ENCODE measurements around the gene FAM111B.
"Not testable (repeated sequence)": the region's sequence is repeated elsewhere in the genome, so short reads cannot be mapped to it uniquely, and the experiment has no call there.

FAM111B gene

DNA sequence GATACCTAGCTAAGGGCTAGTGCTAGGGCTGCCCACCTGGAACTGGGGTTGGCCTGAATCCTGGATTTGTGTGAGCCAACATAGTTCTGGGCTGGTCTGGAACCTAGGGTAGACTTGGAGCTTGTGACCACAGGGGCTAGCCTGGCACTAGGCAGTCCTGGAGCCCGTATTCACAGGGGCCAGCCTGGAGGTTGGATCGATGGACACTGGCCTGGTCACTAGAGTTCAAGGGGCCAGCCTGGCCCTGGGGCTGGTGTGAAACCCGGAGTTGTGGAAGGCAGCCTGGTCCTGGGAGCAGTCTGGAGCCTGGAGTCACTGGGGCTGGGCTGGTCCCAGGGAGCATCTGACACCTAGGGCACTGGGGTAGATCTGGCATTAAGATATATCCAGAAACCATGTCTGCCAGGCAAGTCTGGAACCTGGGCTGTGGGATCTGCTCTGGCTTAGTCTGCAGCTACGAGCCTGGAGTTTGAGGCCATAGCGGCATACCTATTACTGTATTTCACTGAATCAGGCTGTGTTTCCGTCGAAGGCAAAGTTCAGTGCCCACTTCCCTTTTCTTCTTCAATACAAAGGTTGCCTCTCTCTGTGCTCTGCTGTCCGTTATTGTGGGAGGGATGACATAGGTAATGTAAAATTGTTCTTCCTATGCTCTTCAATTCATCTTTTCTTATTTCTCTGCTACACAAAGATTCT is 30.0 kb upstream of the FAM111B start:
- H3K4me3 ChIP-seq (ENCODE audit: low read depth, low read length), result no peak overlapping the region
- TF ChIP-seq, protein P1, sequence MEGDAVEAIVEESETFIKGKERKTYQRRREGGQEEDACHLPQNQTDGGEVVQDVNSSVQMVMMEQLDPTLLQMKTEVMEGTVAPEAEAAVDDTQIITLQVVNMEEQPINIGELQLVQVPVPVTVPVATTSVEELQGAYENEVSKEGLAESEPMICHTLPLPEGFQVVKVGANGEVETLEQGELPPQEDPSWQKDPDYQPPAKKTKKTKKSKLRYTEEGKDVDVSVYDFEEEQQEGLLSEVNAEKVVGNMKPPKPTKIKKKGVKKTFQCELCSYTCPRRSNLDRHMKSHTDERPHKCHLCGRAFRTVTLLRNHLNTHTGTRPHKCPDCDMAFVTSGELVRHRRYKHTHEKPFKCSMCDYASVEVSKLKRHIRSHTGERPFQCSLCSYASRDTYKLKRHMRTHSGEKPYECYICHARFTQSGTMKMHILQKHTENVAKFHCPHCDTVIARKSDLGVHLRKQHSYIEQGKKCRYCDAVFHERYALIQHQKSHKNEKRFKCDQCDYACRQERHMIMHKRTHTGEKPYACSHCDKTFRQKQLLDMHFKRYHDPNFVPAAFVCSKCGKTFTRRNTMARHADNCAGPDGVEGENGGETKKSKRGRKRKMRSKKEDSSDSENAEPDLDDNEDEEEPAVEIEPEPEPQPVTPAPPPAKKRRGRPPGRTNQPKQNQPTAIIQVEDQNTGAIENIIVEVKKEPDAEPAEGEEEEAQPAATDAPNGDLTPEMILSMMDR (IDR thresholded peaks at IDR 0.05; ENCODE audit: borderline replicate concordance, insufficient read depth, low read depth, low read length), result no peak

DNA sequence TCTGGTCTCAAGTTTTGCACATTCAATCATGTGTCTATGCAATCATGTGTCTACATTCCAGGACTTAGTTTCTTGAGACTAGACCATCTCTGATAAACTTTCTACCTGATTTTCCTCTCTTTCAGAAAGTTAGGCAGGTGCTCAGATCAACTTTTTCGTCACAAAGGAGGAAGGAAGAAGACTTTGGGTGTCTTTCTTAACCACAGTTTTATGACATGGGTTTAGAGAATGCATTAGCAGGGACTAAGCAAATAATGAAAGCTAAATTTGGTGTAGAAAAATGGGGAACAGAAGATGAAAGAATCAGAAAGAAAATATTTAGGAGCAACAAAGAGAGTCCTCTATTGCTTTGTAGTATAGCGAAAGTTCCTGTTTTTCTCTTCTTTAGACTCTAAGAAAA is 28.6 kb upstream of the FAM111B start:
- no peak overlapping the region for H3K4me3 ChIP-seq (ENCODE audit: low read depth, low read length)
- TF ChIP-seq, protein P1 (IDR thresholded peaks at IDR 0.05; ENCODE audit: borderline replicate concordance, insufficient read depth, low read depth, low read length), result no peak

DNA sequence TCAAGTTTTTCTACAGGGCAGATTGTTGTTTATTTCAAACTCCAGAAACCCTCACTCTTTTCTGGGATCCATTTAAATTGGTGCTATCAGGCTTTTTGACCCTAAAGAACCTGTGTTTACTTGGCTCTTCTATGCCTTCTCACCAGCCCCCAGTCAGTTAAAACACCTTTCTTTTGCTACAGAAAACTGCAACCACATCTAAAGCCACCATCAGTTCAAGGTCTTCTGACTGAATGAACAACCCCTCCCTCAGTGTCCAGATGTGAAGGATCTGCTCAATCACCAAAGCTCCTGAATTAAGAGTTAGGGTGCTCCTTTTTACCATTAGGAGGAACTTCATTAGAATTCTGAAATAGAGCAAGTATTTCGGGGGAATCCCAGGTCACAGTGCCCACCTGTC is 28.0 kb upstream of the FAM111B start:
- H3K4me3 ChIP-seq (ENCODE audit: low read depth, low read length), result no peak overlapping the region
- TF ChIP-seq, protein P1 (IDR thresholded peaks at IDR 0.05; ENCODE audit: borderline replicate concordance, insufficient read depth, low read depth, low read length), result no peak

DNA sequence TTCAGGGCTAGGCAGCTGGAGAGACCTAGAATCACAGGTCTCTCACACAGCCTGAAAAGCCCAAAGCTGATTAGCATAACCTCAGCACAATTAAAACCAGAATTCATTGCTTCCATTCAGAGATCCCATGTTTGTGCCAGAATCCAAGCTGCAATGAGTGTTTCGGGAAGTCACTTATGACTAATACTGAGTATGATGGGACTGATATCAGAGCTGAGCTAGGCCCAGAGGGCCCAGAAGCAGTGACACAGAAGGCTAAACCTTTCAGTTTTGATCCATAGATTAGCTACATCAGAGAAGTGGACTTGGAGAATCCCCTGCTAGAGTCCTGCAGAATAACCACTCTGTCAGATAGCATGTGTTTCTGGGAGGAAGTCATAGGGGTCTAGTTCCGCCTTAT is 26.6 kb upstream of the FAM111B start:
- not testable (repeated sequence) for H3K4me3 ChIP-seq (ENCODE audit: low read depth, low read length)

DNA sequence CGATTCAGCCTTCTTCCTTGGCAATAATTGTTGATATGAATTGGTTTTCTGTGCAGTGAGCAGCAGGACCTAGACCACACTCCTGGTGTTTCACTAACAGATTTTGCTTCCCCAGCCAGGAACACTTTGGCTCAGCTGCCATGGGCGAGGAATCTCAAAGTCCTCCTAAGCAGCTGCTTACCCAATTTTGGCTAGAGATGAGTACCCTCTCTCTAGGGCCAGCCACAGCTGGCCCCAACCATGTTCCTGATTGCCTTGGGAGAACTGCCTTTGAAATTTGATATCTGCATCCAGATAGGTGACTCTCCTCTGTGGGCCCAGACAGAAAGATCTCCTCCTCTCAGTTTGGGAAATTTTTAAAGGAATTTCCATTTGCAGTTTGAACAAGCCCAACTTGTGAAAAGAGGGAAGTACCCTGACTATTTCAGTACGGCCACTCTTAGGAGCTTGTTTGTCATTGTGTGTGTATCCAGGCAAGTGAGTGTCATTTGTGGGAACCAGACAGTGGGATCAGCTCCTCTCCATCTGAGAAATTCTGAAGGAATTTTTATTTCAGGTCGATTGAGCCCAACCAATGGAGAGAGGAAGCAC is 25.5 kb upstream of the FAM111B start:
- H3K4me3 ChIP-seq (ENCODE audit: low read depth, low read length), result not testable (repeated sequence)

DNA sequence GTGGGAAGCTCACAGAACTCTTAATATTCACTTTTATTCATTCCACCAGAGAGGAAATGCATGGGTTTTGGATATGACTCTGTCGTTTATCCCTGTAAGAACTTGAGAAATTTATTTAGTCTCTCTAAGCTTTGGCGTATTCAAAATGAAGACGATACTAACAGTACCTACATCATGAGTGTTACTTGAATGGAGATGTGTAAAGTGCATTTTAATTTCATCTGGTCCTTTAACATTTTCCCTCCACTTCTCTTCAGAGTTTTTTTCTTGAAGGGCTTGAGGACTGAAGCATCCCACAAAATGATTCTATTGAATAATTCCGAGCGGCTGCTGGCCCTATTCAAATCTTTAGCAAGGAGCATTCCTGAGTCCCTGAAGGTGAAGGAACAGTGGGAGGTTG is 21.0 kb upstream of the FAM111B start, which contains the start of gene GLYATL1B:
GLYATL1B (plus strand) TSS at position 301 of the 400 bp plus-strand sequence; CDS start at position 301, 0 bp downstream.
- H3K4me3 ChIP-seq (ENCODE audit: low read depth, low read length), result not testable (repeated sequence)

DNA sequence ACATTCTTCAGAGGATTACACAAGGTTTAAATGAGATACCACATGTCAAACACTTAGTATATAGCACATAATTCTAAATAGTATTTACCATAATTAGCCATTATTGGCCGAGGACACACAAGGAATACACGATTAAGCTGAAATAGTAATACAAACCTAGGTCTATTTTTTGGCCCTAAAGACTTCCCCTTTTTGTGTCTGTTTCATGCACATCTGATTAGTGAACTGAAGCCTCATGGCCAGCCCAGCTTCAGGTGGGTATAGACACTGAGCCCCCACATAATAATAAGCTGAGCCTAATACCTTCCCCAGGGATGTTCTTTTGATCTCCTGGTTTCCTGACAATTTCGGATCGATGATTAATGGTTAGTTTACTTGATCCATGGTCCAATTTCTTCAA is 18.9 kb upstream of the FAM111B start:
- TF ChIP-seq, protein P1 (IDR thresholded peaks at IDR 0.05; ENCODE audit: borderline replicate concordance, insufficient read depth, low read depth, low read length), result no peak
- H3K4me3 ChIP-seq (ENCODE audit: low read depth, low read length), result no peak overlapping the region

DNA sequence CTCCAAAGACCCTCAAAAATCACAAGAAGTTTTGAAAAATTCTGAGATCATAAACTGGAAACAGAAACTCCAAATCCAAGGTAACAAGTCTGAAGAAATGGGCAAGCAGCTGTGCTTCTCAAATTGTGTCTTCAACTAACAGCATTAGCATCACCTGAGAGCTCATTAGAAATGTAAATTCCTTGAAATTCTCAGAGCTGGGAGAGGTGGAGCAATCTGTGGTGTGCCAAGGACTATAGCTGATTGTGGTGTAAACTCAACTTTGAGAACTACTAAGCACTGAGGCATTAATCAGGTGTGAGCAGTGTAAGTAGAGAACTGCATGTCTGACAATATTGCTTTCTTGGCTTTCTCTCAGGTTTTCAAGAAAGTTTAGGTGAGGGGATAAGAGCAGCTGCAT is 13.5 kb upstream of the FAM111B start:
- not testable (repeated sequence) for H3K4me3 ChIP-seq (ENCODE audit: low read depth, low read length)

DNA sequence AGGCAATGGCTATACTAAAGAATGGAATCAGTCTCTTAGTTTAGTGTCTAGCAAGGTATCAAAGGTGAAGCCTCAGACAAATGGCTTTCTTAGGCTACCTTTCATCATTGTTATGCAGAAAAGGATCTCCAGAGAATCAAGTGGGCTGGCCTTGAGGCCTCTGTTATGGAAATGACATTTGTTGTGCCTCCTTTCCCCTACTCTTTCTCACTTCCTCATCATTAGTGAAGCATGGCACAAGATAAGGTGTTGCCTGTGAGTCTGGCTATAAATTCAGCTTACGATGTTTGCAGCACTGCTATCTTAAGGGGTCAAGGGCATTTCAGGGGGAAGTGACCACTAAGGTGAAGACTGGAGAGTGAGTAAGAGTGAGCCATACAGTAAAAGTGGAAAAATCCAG is 11.8 kb upstream of the FAM111B start:
- H3K4me3 ChIP-seq (ENCODE audit: low read depth, low read length), result not testable (repeated sequence)

DNA sequence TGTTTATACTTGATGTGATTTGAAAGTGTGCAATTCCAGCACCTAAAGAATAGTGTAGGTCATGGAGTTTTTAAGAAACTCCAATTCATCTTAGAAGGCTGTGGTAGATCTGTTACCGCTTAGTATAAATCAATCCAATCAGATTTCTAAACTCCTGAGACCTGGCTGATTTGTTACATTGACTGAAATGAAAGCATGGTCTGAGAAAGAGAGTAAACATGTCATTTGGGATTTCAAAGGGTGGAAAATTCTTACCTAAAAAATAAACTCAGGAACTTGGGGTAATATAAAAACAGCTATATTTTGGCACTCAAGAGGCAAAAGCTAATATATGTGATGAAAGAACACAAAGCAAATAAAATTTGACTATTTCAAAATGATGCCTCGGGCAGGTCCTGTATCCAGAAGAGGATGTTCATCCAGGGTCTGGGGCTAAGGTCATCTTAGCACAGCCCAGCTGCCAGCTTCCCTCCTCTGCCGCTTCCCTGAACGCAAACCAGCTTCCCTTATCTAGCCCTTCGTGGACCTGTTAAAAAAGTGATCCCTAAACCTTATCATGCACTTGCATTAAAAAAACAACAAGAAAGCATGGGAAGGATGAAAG is 11.0 kb upstream of the FAM111B start:
- not testable (repeated sequence) for H3K4me3 ChIP-seq (ENCODE audit: low read depth, low read length)
